Measurements from ENCODE around the gene HS1BP3. TPM values are rescaled to one million over a fixed set of nuclear protein-coding genes. Genes with fewer than 3 reads are reported as not detected.

Gene HS1BP3
- total and polyA plus RNA-seq, 2 of the 13 experiments (the other 11 are each of a cell fraction or from before 2014, with no cell fraction given), result 15.2 to 22.0 TPM

- POLR2A ChIA-PET, result interaction anchor here (0.6 to 8.5 kb wide), 14 partner anchors 9 to 616 kb away, joined by 3 to 216 read pairs (median 4); partner anchors contain the start of genes HS1BP3, LAPTM4A, LDAH and RHOB
- DNase-seq (ENCODE audit: low spot score), result no peak
- Histone ChIP-seq H3K79me2 (ENCODE audit: insufficient read depth, low read length) (peaks cover 17% of the 10 kb centered on the region), H2AFZ (ENCODE audit: low read length) (no peak overlapping the region), H3K4me1 (ENCODE audit: insufficient read depth, low read length) (peaks cover 43% of the 10 kb centered on the region), H4K20me1 (ENCODE audit: insufficient read depth, low read length) (no peaks in the 10 kb centered on the region), H3K4me3 (replicated peaks in 1 of 3; ENCODE audit: insufficient read depth in 1 of 3, low read depth in 2 of 3, low read length in 3 of 3) (peak overlapping the region; percentile 81 to 87 (median 87)), H3K36me3 (replicated peaks in 1 of 2; ENCODE audit: control insufficient read depth in 1 of 2, insufficient read depth in 2 of 2, low read length in 2 of 2) (peaks cover 0 to 7% of the 10 kb centered on the region in 2 experiments; a peak in 2 of 5 replicates), H3K9me3 (ENCODE audit: low read length) (no peaks in the 10 kb centered on the region), H3K27me3 (ENCODE audit: control insufficient read depth in 1 of 2, insufficient read depth in 2 of 2, low read length in 2 of 2) (peaks cover 18 to 37% of the 10 kb centered on the region in 2 experiments; a peak in 4 of 5 replicates), H3K27ac (ENCODE audit: extremely low read length, insufficient read depth, low read length) (peak overlapping the region; percentile 65), H3K9ac (ENCODE audit: insufficient read depth, low read depth, low read length) (peak overlapping the region; percentile 80), H3K4me2 (ENCODE audit: low read depth, low read length) (peak overlapping the region; percentile 98)
- intact Hi-C loops (cut with micrococcal nuclease; ENCODE audit: unreplicated experiment) (loop anchor here (2.0 to 10.0 kb wide), 2 partner anchors 156 to 648 kb away; partner anchors contain the start of gene LDAH), in situ Hi-C loops (cut with HindIII; ENCODE audit: extremely low pct_ligation_motif_present, low pct_unique_long_range_greater_than_20kb) (loop anchor here (10.0 to 25.0 kb wide), 2 partner anchors 295 to 498 kb away; no protein-coding TSS in a partner anchor)
- peak; percentile 8 for ATAC-seq
- CTCF ChIA-PET (ENCODE audit: low intra/inter-chr PET ratio, low total read pairs), result interaction anchor here (2.0 kb wide), 1 partner anchor 9 kb away, joined by 12 read pairs; no protein-coding TSS in a partner anchor
- FAIRE-seq, result no peak
- TF ChIP-seq, protein P1, sequence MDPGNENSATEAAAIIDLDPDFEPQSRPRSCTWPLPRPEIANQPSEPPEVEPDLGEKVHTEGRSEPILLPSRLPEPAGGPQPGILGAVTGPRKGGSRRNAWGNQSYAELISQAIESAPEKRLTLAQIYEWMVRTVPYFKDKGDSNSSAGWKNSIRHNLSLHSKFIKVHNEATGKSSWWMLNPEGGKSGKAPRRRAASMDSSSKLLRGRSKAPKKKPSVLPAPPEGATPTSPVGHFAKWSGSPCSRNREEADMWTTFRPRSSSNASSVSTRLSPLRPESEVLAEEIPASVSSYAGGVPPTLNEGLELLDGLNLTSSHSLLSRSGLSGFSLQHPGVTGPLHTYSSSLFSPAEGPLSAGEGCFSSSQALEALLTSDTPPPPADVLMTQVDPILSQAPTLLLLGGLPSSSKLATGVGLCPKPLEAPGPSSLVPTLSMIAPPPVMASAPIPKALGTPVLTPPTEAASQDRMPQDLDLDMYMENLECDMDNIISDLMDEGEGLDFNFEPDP (CRISPR knock-in tag; conservative IDR thresholded peaks at IDR 0.05), result 0 out of 2 replicates have a peak, but pooled peaks have one; percentile 81
- 0 out of 2 replicates have a peak, but pooled peaks have one; percentile 16 for TF ChIP-seq CCDC6 (CRISPR knock-in tag; IDR thresholded peaks at IDR 0.05)
- TF ChIP-seq ZNF850 (CRISPR knock-in tag; conservative IDR thresholded peaks at IDR 0.05), result 0 out of 2 replicates have a peak, but pooled peaks have one; percentile 11
- TF ChIP-seq, protein P2, sequence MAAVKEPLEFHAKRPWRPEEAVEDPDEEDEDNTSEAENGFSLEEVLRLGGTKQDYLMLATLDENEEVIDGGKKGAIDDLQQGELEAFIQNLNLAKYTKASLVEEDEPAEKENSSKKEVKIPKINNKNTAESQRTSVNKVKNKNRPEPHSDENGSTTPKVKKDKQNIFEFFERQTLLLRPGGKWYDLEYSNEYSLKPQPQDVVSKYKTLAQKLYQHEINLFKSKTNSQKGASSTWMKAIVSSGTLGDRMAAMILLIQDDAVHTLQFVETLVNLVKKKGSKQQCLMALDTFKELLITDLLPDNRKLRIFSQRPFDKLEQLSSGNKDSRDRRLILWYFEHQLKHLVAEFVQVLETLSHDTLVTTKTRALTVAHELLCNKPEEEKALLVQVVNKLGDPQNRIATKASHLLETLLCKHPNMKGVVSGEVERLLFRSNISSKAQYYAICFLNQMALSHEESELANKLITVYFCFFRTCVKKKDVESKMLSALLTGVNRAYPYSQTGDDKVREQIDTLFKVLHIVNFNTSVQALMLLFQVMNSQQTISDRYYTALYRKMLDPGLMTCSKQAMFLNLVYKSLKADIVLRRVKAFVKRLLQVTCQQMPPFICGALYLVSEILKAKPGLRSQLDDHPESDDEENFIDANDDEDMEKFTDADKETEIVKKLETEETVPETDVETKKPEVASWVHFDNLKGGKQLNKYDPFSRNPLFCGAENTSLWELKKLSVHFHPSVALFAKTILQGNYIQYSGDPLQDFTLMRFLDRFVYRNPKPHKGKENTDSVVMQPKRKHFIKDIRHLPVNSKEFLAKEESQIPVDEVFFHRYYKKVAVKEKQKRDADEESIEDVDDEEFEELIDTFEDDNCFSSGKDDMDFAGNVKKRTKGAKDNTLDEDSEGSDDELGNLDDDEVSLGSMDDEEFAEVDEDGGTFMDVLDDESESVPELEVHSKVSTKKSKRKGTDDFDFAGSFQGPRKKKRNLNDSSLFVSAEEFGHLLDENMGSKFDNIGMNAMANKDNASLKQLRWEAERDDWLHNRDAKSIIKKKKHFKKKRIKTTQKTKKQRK (IDR thresholded peaks at IDR 0.05; ENCODE audit: low read length), result no peak
- peak; percentile 9; the same call in 1 of the 2 replicates for TF ChIP-seq ZNF329 (CRISPR knock-in tag; IDR thresholded peaks at IDR 0.05; ENCODE audit: low read depth)
- peak; percentile 13 for TF ChIP-seq YY1 (IDR thresholded peaks at IDR 0.05; ENCODE audit: insufficient read depth, insufficient replicate concordance, low read depth, low read length)
- TF ChIP-seq POLR2AphosphoS5 (IDR thresholded peaks at IDR 0.05; ENCODE audit: low read depth, low read length), result no peak
- peak; percentile 11; the same call in 1 of the 2 replicates for TF ChIP-seq SIN3A (IDR thresholded peaks at IDR 0.05; ENCODE audit: borderline replicate concordance, low read depth, low read length)
- TF ChIP-seq ZNF740 (CRISPR knock-in tag; IDR thresholded peaks at IDR 0.05), result peak; percentile 16; the same call in 1 of the 2 replicates
- BruUV-seq (replicated peaks), result no TSS peak
- 0% methylated on average over 15 of the region's 62 CpGs for WGBS (ENCODE audit: low lambda C conversion rate)
These were observed 16.2 kb upstream of the HS1BP3 start for GRCh38 chr2:20667151-20667530.

All from HepG2 (cell line).